Esophagus squamous epithelium (tissue), 5 donors: ENCODE results near the gene DCAKD. TPM values are rescaled to one million over a fixed set of nuclear protein-coding genes. Genes with fewer than 3 reads are reported as not detected.

Experiments
- DNase-seq: peaks from one replicate; lab custom pipeline; 2025; lab: John Stamatoyannopoulos, UW
- H3K27ac ChIP-seq, 4 donors: fragments of 200-600 bp; sonication (generic); one replicate each; pipeline ENCODE4 v1.5.1; 2016 to 2019; ENCODE audit warnings: mild to moderate bottlenecking in 1 of 4
- H3K27me3 ChIP-seq, 4 donors: fragments of 200-600 bp; sonication (generic); 1 replicate in 3 of 4; 2 replicates in 1 of 4; pipeline versions ENCODE4 v1.5.1 to v1.6.0; 2017 to 2021; ENCODE audit warnings: antibody characterized with exemption in 1 of 4
- H3K36me3 ChIP-seq, 3 donors: fragments of 200-600 bp; sonication (generic); one replicate each; pipeline ENCODE4 v1.5.1; 2016 to 2019
- H3K4me1 ChIP-seq, 3 donors: fragments of 200-600 bp; sonication (generic); one replicate each; pipeline ENCODE4 v1.5.1; 2017 to 2019
- H3K4me3 ChIP-seq, 4 donors: fragments of 200-600 bp; sonication (generic); 1 replicate in 3 of 4; 2 replicates in 1 of 4; pipeline ENCODE4 v1.5.1; 2016 to 2019; ENCODE audit warnings: mild to moderate bottlenecking in 2 of 4, moderate library complexity in 1 of 4
- H3K9me3 ChIP-seq, 3 donors: fragments of 200-600 bp; sonication (generic); one replicate each; pipeline ENCODE4 v1.5.1; 2016 to 2019
- POLR2A ChIP-seq, 4 donors: fragments of 450-650 bp; IDR thresholded peaks; one replicate each; pipeline ENCODE4 v1.6.1; 2017; ENCODE audit warnings: antibody characterized with exemption in 4 of 4, mild to moderate bottlenecking in 4 of 4, moderate library complexity in 3 of 4
- WGBS, 2 donors: methylation state at CpG; one replicate each; pipeline ENCODE4 v1.1.5; 2018; 5-methylcytosine and 5-hydroxymethylcytosine counted together
- intact Hi-C: fragments of 100-400 bp; cut with DNase I; formaldehyde crosslinking; loops from one replicate; pipeline ENCODE4 v1.15.0; 2022
- total RNA-seq, 4 donors: library from RNA; depleted of rRNA; stranded (reverse); fragments of >200 nt; gene quantifications; one replicate each; pipeline ENCODE4 v1.1.0, GENCODE V29; 2016
- TF ChIP-seq, protein P1 (sequence below), 6 experiments: fragments of 450-650 bp in 4 of 6; fragments of 200-600 bp in 2 of 6; sonication (generic) in 2 of 6; IDR thresholded peaks; one replicate each; pipeline ENCODE4 v1.5.1; 2016 to 2019; ENCODE audit warnings: antibody characterized with exemption in 6 of 6, mild to moderate bottlenecking in 4 of 6, moderate library complexity in 4 of 6
- donor health status: DM: yes; HTN: yes; CAD: no.

Gene DCAKD
- total RNA-seq, 4 donors from 2014 or later = 23.8 to 44.1 (median 34.7) TPM

DNA sequence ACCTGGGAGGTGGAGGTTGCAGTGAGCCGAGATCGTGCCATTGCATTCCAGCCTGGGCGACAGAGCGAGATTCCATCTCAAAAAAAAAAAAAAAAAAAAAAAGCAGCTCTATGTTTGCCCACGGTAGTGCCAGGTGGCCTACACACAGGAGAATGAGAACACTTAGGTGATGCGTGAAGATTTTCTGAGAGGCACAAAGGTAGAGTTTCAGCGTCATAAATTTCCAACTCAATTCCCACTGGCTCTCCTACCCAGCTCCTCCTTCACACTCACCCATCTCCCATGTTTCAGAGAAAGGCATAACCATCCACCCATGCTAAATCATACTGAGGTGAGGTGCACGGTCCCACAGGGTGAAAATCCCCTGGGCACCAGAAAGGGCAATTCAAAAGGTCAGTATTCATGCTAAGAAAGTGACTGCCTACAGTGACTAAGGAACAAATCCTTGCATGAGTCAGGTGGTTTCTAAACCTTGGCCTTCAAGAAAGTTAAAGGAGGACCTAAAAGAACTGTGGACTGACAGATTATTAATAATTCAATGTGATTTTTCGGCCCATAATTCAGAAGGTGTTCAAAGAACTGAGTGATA lies 4.8 kb downstream of the DCAKD start:
- Histone ChIP-seq H3K4me1 (peaks cover 25 to 95% (median 70%) of the 10 kb centered on the region in 3 donors), H3K27ac (peak overlapping the region; percentile 84 to 99 (median 90)), H3K4me3 (no peak overlapping the region), H3K9me3 (no peaks in the 10 kb centered on the region), H3K27me3 (no peaks in the 10 kb centered on the region), H3K36me3 (no peaks in the 10 kb centered on the region)
- 43 to 78% methylated on average over 9 of the region's 9 CpGs for WGBS, 2 donors
- TF ChIP-seq, protein P1, sequence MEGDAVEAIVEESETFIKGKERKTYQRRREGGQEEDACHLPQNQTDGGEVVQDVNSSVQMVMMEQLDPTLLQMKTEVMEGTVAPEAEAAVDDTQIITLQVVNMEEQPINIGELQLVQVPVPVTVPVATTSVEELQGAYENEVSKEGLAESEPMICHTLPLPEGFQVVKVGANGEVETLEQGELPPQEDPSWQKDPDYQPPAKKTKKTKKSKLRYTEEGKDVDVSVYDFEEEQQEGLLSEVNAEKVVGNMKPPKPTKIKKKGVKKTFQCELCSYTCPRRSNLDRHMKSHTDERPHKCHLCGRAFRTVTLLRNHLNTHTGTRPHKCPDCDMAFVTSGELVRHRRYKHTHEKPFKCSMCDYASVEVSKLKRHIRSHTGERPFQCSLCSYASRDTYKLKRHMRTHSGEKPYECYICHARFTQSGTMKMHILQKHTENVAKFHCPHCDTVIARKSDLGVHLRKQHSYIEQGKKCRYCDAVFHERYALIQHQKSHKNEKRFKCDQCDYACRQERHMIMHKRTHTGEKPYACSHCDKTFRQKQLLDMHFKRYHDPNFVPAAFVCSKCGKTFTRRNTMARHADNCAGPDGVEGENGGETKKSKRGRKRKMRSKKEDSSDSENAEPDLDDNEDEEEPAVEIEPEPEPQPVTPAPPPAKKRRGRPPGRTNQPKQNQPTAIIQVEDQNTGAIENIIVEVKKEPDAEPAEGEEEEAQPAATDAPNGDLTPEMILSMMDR (IDR thresholded peaks at IDR 0.05) = no peak
- no peak for TF ChIP-seq POLR2A (IDR thresholded peaks at IDR 0.05)
- no peak for DNase-seq
- intact Hi-C loops = no loop called here

DNA sequence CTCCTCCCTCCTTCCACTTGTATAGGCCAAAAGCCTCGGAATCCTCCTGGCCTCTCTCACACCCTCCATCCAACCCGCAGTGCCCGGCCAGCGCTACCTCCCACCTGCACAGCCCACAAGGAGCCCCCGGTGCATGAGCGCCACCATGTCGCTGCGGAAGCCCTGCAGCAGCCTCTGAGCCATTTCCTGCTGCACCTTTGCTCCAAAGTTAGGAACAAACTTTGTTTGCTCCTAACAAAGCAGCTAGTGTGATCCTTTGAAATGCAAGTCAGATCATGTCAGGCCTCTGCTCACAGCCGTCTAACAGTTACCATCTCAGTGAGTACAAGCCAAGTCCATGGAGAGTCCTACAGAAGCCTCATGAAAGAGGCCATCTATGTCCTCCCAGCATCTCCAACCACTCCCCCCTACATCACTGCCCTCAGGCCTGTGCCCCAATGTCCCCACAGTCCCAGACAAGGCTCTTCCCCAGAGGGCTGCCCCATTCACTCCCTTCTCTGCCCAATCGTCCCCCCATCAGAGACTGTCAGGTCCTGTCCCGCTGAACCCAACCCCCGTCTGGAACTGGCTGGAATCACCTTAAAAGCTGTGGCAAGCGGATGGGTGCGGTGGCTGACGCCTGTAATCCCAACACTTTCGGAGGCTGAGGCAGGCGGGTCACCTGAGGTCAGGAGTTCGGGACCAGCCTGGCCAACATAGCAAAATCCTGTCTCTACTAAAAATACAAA lies 7.5 kb downstream of the DCAKD start:
- H3K27ac ChIP-seq = peak overlapping the region; percentile 66 to 99 (median 90)
- intact Hi-C loops = no loop called here
- H3K9me3 ChIP-seq = no peaks in the 10 kb centered on the region
- no peaks in the 10 kb centered on the region for H3K27me3 ChIP-seq
- peaks cover 17 to 99% (median 69%) of the 10 kb centered on the region in 3 donors for H3K4me1 ChIP-seq
- DNase-seq = no peak
- no peak for TF ChIP-seq POLR2A (IDR thresholded peaks at IDR 0.05)
- TF ChIP-seq, protein P1 (IDR thresholded peaks at IDR 0.05) = no peak
- no peaks in the 10 kb centered on the region for H3K36me3 ChIP-seq
- WGBS, 2 donors = 39 to 44% methylated on average over 14 to 16 of the region's 18 CpGs
- H3K4me3 ChIP-seq = peak overlapping the region in 3 of 4 donors; percentile 5 to 20 (median 8)

DNA sequence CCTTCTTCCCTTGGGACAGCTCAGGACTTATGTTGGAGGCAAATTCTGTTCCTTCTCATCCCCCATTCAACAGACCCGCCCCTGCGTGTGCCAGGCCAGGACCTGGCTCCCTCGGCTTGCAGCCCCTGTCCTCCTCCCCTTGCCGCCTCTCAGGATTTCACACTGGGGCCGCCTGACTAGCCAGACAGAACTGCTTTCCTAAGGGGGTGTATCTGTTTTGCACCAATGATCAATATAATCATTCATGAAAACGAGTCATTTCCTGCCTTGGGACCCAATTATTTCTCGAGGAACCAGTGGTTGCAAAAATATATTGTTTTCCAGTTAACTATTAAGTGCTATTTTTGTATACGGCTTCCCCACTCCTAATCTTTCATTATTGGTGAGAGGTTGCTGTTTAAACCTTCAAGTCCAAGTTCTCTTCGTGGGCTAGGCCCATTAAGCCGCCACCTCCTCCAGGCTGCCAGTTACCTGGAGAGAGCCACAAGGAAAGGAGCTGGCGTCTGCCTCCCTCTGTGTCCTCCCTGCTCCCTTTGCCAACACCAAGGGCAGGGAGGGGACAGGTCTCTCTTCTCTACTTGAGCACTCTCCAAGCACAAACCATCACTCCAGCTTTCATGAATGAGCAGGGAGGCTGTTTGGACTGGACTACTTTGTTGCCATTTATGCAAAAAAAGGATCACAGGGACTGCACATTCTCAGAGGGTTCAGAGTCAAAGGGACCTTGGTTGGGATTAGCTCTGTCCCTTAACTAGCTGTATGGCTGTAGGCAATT lies 8.9 kb downstream of the DCAKD start:
- WGBS, 2 donors = 69 to 71% methylated on average over 11 of the region's 11 CpGs
- peaks cover 17 to 97% (median 63%) of the 10 kb centered on the region in 3 donors for H3K4me1 ChIP-seq
- H3K4me3 ChIP-seq = no peak overlapping the region
- intact Hi-C loops = no loop called here
- H3K9me3 ChIP-seq = no peaks in the 10 kb centered on the region
- TF ChIP-seq POLR2A (IDR thresholded peaks at IDR 0.05) = no peak
- TF ChIP-seq, protein P1 (IDR thresholded peaks at IDR 0.05) = no peak
- H3K27ac ChIP-seq = peak overlapping the region; percentile 4 to 99 (median 90)
- H3K36me3 ChIP-seq = no peaks in the 10 kb centered on the region
- DNase-seq = no peak
- no peaks in the 10 kb centered on the region for H3K27me3 ChIP-seq

DNA sequence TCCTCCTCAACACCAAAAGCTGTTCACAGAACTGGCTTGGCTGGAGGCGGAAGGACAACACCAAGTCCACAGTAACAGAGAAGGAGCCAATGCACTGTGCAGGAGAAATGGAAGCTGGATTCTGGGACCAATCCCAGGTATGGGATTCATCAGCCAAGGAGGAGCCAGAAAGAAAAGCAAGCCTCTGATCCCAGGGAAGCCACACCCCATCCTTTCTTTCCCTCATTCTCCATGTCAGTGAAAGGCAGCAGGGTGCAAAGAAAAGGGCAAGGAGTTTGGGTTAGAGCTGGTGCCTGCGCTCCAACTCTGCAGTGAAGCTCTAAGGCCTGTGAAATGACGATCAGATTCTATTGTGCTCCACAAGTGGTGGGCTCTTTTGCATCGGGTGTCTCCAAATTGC lies 11.0 kb downstream of the DCAKD start:
- Histone ChIP-seq H3K27me3 (no peaks in the 10 kb centered on the region), H3K9me3 (no peaks in the 10 kb centered on the region), H3K36me3 (peaks cover 0 to 8% (median 6%) of the 10 kb centered on the region in 3 donors), H3K4me1 (peaks cover 14 to 77% (median 50%) of the 10 kb centered on the region in 3 donors), H3K27ac (peak overlapping the region in 3 of 4 donors; percentile 45 to 59 (median 57)), H3K4me3 (no peak overlapping the region)
- DNase-seq = no peak
- TF ChIP-seq, protein P1 (IDR thresholded peaks at IDR 0.05) = no peak
- no peak for TF ChIP-seq POLR2A (IDR thresholded peaks at IDR 0.05)
- intact Hi-C loops = no loop called here
- WGBS, 2 donors = 58 to 63% methylated on average over 4 of the region's 4 CpGs
